Naive thymus-derived CD8-positive, alpha-beta T cell (primary cell): ENCODE results near the gene MYB. TPM values are rescaled to one million over a fixed set of nuclear protein-coding genes. Genes with fewer than 3 reads are reported as not detected.

Source experiments
- ATAC-seq, 2 donors: fragments of 150-1000 bp; cut with Tn5 transposase in 1 of 2; sonication (Bioruptor Pico), chemical (Tn5 transposase) in 1 of 2; 1 replicate in 1 of 2; 2 replicates in 1 of 2; pipeline ENCODE4 v1.10.0; 2021; ENCODE audit warnings: mild to moderate bottlenecking in 2 of 2, moderate library complexity in 2 of 2
- POLR2A ChIA-PET: fragments of 350-600 bp; sonication (Branson Sonifier 250); formaldehyde crosslinking; loops from one replicate; lab custom pipeline; 2021; ENCODE audit warnings: antibody characterized with exemption; lab: Charles Lee
- DNase-seq, 10 donors: peaks; one replicate each; pipeline versions ENCODE4 v3.0.0 to v3.0.0-alpha.2; 2020 to 2022
- H3K27ac Mint-ChIP-seq, 10 donors: one replicate each; pipeline ENCODE4 v1.8.0; 2020 to 2022; ENCODE audit warnings: mild to moderate bottlenecking in 10 of 10, mixed read lengths in 10 of 10, moderate library complexity in 4 of 10, inconsistent platforms in 1 of 10
- H3K27me3 Mint-ChIP-seq, 5 donors: one replicate each; pipeline ENCODE4 v1.8.0; 2021 to 2022; ENCODE audit warnings: mixed read lengths in 5 of 5
- H3K36me3 Mint-ChIP-seq, 3 donors: one replicate each; pipeline ENCODE4 v1.8.0; 2020 to 2022; ENCODE audit warnings: mixed read lengths in 3 of 3, mild to moderate bottlenecking in 2 of 3, inconsistent platforms in 1 of 3
- H3K4me1 Mint-ChIP-seq, 4 donors: one replicate each; pipeline ENCODE4 v1.8.0; 2021 to 2022; ENCODE audit warnings: mixed read lengths in 4 of 4
- H3K4me3 Mint-ChIP-seq, 10 donors: one replicate each; pipeline ENCODE4 v1.8.0; 2020 to 2022; ENCODE audit warnings: mild to moderate bottlenecking in 10 of 10, mixed read lengths in 10 of 10, moderate library complexity in 6 of 10, inconsistent platforms in 1 of 10
- H3K9me3 Mint-ChIP-seq, 9 donors: one replicate each; pipeline ENCODE4 v1.8.0; 2020 to 2022; ENCODE audit warnings: mixed read lengths in 9 of 9, mild to moderate bottlenecking in 3 of 9, inconsistent platforms in 1 of 9, moderate library complexity in 1 of 9
- polyA plus RNA-seq, 3 donors: library from polyadenylated mRNA; unstranded; fragments of 300-500 nt; fragmentation: Illumina TruSeq; gene quantifications; one replicate each; pipeline ENCODE4 v1.2.3, GENCODE V29; 2021
- total RNA-seq, 8 experiments: library from RNA in 2 of 8; stranded (reverse) in 2 of 8; gene quantifications; one replicate each; pipeline ENCODE4 v1.2.3 and lab custom pipeline; 2021 to 2026

The MYB gene
- total and polyA plus RNA-seq, 5 experiments from 2014 or later, result 2.4 to 22.5 (median 4.8) TPM

- Mint-ChIP-seq H3K9me3 (no peaks in the 10 kb centered on the region), H3K4me3 (peak overlapping the region; percentile 82 to 98 (median 94)), H3K4me1 (peaks cover 18 to 33% (median 23%) of the 10 kb centered on the region in 4 donors), H3K36me3 (peaks cover 0 to 5% (median 0%) of the 10 kb centered on the region in 3 donors), H3K27ac (peak overlapping the region; percentile 64 to 95 (median 92)), H3K27me3 (no peaks in the 10 kb centered on the region)
- ATAC-seq, result no peak
- peak in 6 of 10 donors; percentile 3 to 38 (median 17) for DNase-seq
- POLR2A ChIA-PET, result interaction anchor here (0.6 to 4.5 kb wide), 25 partner anchors 16 to 1108 kb away, joined by 3 to 26 read pairs (median 6); partner anchors contain the start of genes BCLAF1 and HBS1L
Measured at GRCh38 chr6:135181333-135182070, 394 bp downstream of the MYB start.

- H3K27me3 Mint-ChIP-seq, result no peaks in the 10 kb centered on the region
- DNase-seq (peak; percentile 16 to 71 (median 52)), ATAC-seq (peak; percentile 37 to 41)
- H3K9me3 Mint-ChIP-seq, result no peaks in the 10 kb centered on the region
- POLR2A ChIA-PET, result interaction anchor here (0.6 to 4.5 kb wide), 25 partner anchors 11 to 1073 kb away, joined by 3 to 26 read pairs (median 6); partner anchors contain the start of gene HBS1L
- peak overlapping the region; percentile 76 to 95 (median 92) for H3K27ac Mint-ChIP-seq
- H3K36me3 Mint-ChIP-seq, result peaks cover 0 to 9% (median 3%) of the 10 kb centered on the region in 3 donors
- peaks cover 14 to 28% (median 18%) of the 10 kb centered on the region in 4 donors for H3K4me1 Mint-ChIP-seq
- peak overlapping the region; percentile 82 to 98 (median 94) for H3K4me3 Mint-ChIP-seq
Measured at GRCh38 chr6:135182071-135183001, 1.2 kb downstream of the MYB start.

DNA sequence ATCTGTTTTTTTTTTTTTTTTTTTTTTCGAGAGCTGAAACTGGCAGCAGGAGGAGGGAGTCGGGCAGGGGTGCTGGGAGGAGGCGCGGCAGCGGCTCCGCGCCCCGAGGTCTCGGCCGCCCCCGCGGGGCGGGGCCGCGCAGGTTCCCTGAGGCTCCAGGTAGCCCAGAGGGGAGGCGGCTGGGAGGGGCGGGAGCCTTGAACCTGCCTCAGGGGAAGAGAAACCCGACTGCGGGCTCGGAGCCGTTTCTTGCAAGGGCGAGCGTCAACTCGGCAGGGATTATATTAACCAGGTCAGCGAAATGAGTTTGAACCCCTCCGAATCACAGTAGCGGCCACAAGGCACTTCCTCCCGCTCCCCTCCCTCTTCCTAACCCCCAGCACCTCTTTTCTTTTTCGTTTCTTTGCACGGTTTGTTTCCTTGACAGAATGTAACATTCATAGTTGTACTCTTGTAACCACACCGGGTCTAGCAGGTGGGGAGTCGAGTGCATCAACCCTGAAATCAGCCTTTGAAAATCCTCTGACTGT is 2.0 kb downstream of the MYB start:
- peak; percentile 43 to 54 for ATAC-seq
- Mint-ChIP-seq H3K4me3 (peak overlapping the region; percentile 82 to 98 (median 94)), H3K36me3 (peaks cover 0 to 12% (median 4%) of the 10 kb centered on the region in 3 donors)

GRCh38 chr6:135183532-135184440 is 2.7 kb downstream of the MYB start:
- no peaks in the 10 kb centered on the region for H3K9me3 Mint-ChIP-seq
- POLR2A ChIA-PET, result interaction anchor here (0.6 to 4.5 kb wide), 18 partner anchors 12 to 362 kb away, joined by 3 to 26 read pairs (median 6); partner anchors contain the start of gene HBS1L
- no peaks in the 10 kb centered on the region for H3K27me3 Mint-ChIP-seq
- H3K27ac Mint-ChIP-seq, result peak overlapping the region; percentile 75 to 96 (median 91)
- ATAC-seq (peak; percentile 30 to 44), DNase-seq (peak; percentile 59 to 86 (median 69))
- H3K4me3 Mint-ChIP-seq, result peak overlapping the region; percentile 82 to 98 (median 94)
- H3K36me3 Mint-ChIP-seq, result peaks cover 0 to 17% (median 5%) of the 10 kb centered on the region in 3 donors
- H3K4me1 Mint-ChIP-seq, result peaks cover 14 to 30% (median 20%) of the 10 kb centered on the region in 4 donors

More for the DNA sequence above, 2.0 kb downstream of the MYB start:
- Mint-ChIP-seq H3K9me3 (no peaks in the 10 kb centered on the region), H3K27ac (peak overlapping the region; percentile 76 to 96 (median 91)), H3K27me3 (no peaks in the 10 kb centered on the region), H3K4me1 (peaks cover 14 to 28% (median 18%) of the 10 kb centered on the region in 4 donors)
- peak; percentile 48 to 81 (median 68) for DNase-seq
- POLR2A ChIA-PET, result interaction anchor here (0.6 to 4.5 kb wide), 20 partner anchors 11 to 1074 kb away, joined by 3 to 26 read pairs (median 6); partner anchors contain the start of gene HBS1L

- POLR2A ChIA-PET, result interaction anchor here (1.1 kb wide), 1 partner anchor 38 kb away, joined by 3 read pairs; no protein-coding TSS in a partner anchor
- Mint-ChIP-seq H3K4me3 (peak overlapping the region in 1 of 10 donors; percentile 8), H3K27ac (no peak overlapping the region), H3K27me3 (no peaks in the 10 kb centered on the region), H3K36me3 (peaks cover 4 to 33% (median 10%) of the 10 kb centered on the region in 3 donors), H3K9me3 (no peaks in the 10 kb centered on the region), H3K4me1 (peaks cover 14 to 29% (median 24%) of the 10 kb centered on the region in 4 donors)
- DNase-seq (no peak), ATAC-seq (no peak)
Measured at GRCh38 chr6:135185483-135185882, 4.4 kb downstream of the MYB start.

- H3K27ac Mint-ChIP-seq, result peak overlapping the region in 1 of 10 donors; percentile 22
- no peak for ATAC-seq
- POLR2A ChIA-PET, result interaction anchor here (0.8 kb wide), 1 partner anchor 98 kb away, joined by 3 read pairs; no protein-coding TSS in a partner anchor
- H3K27me3 Mint-ChIP-seq, result no peaks in the 10 kb centered on the region
- peaks cover 4 to 38% (median 10%) of the 10 kb centered on the region in 3 donors for H3K36me3 Mint-ChIP-seq
- no peak for DNase-seq
- no peaks in the 10 kb centered on the region for H3K9me3 Mint-ChIP-seq
- H3K4me1 Mint-ChIP-seq, result peaks cover 14 to 29% (median 24%) of the 10 kb centered on the region in 4 donors
- no peak overlapping the region for H3K4me3 Mint-ChIP-seq
Measured at GRCh38 chr6:135186255-135186654, 5.1 kb downstream of the MYB start.

DNA sequence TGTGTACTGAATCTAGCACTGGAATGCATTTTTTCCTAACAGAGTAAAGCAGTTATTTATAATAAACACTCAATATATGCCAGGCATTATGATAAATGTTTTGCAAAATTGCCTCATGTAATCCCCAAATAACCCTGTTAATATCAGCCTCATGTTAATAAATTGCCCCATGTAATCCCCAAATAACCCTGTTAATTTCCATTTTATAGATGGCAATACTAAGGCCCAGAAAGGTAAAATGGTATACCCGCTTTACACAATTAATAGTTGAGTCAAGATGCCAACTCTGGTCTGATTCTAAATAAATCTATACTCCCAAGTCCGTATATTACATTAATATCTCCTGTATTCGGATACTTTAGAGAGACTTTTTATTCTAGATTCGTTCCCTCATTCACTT is 6.3 kb downstream of the MYB start:
- POLR2A ChIA-PET, result no interaction called here
- Mint-ChIP-seq H3K27me3 (no peaks in the 10 kb centered on the region), H3K4me3 (no peak overlapping the region), H3K27ac (no peak overlapping the region), H3K36me3 (peaks cover 4 to 46% (median 16%) of the 10 kb centered on the region in 3 donors), H3K4me1 (peaks cover 11 to 32% (median 21%) of the 10 kb centered on the region in 4 donors), H3K9me3 (no peaks in the 10 kb centered on the region)
- DNase-seq (no peak), ATAC-seq (no peak)

DNA sequence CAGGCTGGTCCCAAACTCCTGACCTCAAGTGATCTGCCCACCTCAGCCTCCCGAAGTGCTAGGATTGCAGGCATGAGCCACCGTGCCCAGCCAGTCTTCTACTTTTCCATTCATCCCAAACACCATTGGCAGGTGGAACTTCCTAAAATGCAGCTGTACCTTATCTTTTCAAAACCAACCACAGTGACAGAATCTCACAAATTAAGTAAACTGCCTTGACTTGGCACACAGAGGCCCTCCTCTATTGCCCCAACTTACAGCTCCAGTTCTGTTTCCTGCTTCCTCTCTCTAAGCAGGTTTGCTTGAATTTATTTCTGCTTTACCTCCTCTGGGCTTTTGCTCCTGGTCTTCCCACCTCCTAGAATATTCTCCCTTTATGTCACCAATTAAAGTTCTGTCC is 7.6 kb downstream of the MYB start:
- Mint-ChIP-seq H3K4me1 (peaks cover 7 to 28% (median 16%) of the 10 kb centered on the region in 4 donors), H3K9me3 (no peaks in the 10 kb centered on the region), H3K27ac (peak overlapping the region in 4 of 10 donors; percentile 22 to 55 (median 32)), H3K4me3 (peak overlapping the region in 1 of 10 donors; percentile 9), H3K27me3 (no peaks in the 10 kb centered on the region), H3K36me3 (peaks cover 6 to 56% (median 26%) of the 10 kb centered on the region in 3 donors)
- ATAC-seq, result no peak
- no peak for DNase-seq
- POLR2A ChIA-PET, result interaction anchor here (0.6 kb wide), 1 partner anchor 173 kb away, joined by 4 read pairs; no protein-coding TSS in a partner anchor

GRCh38 chr6:135189344-135189743 is 8.2 kb downstream of the MYB start:
- peak overlapping the region in 1 of 10 donors; percentile 31 for H3K27ac Mint-ChIP-seq
- H3K4me1 Mint-ChIP-seq, result peaks cover 5 to 23% (median 12%) of the 10 kb centered on the region in 4 donors

DNA sequence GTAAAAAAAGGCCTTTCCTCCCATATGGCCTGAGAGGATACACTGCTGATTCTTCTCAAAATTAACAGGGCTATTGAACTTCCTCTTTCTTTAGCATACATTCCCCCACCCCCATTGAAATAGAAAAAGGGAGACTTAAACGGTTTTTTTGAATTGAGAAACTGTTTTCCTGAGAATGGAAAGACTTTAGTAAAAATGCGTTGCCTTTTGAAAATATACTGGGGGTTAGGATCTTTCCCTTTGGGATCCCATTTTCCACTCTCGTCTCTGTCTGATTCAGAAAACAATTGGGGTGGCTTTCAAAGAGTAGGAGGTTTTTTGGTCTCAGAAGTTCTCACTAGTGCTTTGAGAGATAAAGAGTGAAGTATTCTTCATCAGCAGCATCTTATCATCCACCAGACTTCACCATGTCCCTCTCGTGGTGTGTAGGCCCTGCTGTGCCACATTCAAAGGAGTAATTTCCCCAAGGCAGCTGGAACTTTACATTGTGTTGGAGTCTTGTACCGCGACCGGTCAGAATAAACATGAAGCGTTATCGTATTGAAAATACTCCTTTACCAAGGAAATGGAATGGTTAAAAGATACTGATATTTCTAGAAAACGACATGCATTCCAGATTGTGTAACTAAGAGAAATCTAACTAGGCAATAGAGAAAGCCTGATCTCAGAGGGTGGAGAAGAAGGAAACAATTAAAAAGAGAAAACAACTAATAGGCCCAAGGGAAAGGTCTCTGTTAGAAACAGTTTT is 10.6 kb downstream of the MYB start:
- Mint-ChIP-seq H3K27ac (peak overlapping the region in 1 of 10 donors; percentile 59), H3K27me3 (no peaks in the 10 kb centered on the region), H3K36me3 (peaks cover 14 to 75% (median 39%) of the 10 kb centered on the region in 3 donors), H3K9me3 (no peaks in the 10 kb centered on the region), H3K4me3 (no peak overlapping the region), H3K4me1 (peaks cover 7 to 30% (median 16%) of the 10 kb centered on the region in 4 donors)
- ATAC-seq, result no peak
- POLR2A ChIA-PET, result interaction anchor here (0.5 to 1.0 kb wide), 2 partner anchors 60 to 137 kb away, joined by 3 to 7 read pairs; partner anchors contain the start of gene HBS1L
- DNase-seq, result no peak

More at GRCh38 chr6:135189344-135189743, 8.2 kb downstream of the MYB start:
- ATAC-seq (no peak), DNase-seq (no peak)
- Mint-ChIP-seq H3K4me3 (no peak overlapping the region), H3K9me3 (no peaks in the 10 kb centered on the region), H3K36me3 (peaks cover 11 to 62% (median 32%) of the 10 kb centered on the region in 3 donors), H3K27me3 (no peaks in the 10 kb centered on the region)
- POLR2A ChIA-PET, result no interaction called here
